HCT116 (cell line): Measurements from ENCODE around the gene CACNA1C. TPM values are rescaled to one million over a fixed set of nuclear protein-coding genes. Genes with fewer than 3 reads are reported as not detected.

Source experiments
- ATAC-seq: fragments of 200-7000 bp; cut with Tn5 transposase; 2 replicates; pipeline ENCODE4 v1.9.1; 2020; ENCODE audit warnings: mild to moderate bottlenecking, moderate library complexity
- BruUV-seq: library from RNA; stranded (reverse); fragments of 400-500 nt; replicated peaks from 2 replicates; lab custom pipeline; 2021; lab: Mats Ljungman, UMichigan
- CTCF ChIA-PET: fragments of 300-600 bp; sonication (Branson Sonifier 250); formaldehyde crosslinking; loops from one replicate; lab custom pipeline; 2021; ENCODE audit warnings: antibody characterized with exemption; lab: Charles Lee
- POLR2A ChIA-PET: fragments of 300-600, 350-600 bp; sonication (Branson Sonifier 250); formaldehyde crosslinking; loops from one replicate; lab custom pipeline; 2021; ENCODE audit warnings: antibody characterized with exemption; lab: Charles Lee
- RAD21 ChIA-PET, 2 experiments: fragments of 300-600 bp; sonication (Branson Sonifier 250); formaldehyde crosslinking; loops; one replicate each; lab custom pipeline; 2023; ENCODE audit warnings: low total read pairs in 2 of 2; ENCODE audit not compliant: uncharacterized antibody in 2 of 2, unreplicated experiment in 2 of 2, low non-redundant PET in 1 of 2; lab: Charles Lee
- DNase-seq: peaks from one replicate; pipeline ENCODE4 v3.0.0-alpha.2; 2010; ENCODE audit warnings: low read depth, low spot score
- H2AFZ ChIP-seq: fragments of 200-600 bp; shearing (Covaris generic), sonication (generic); 2 replicates; pipeline ENCODE4 v1.6.1; 2017; ENCODE audit warnings: low read depth, mixed run types, mixed read lengths, antibody characterized with exemption, low read length; ENCODE audit not compliant: poor library complexity, severe bottlenecking
- H3K27ac ChIP-seq: 2 replicates; pipeline ENCODE4 v1.5.1; 2012; ENCODE audit warnings: low read depth, low read length
- H3K27me3 ChIP-seq: fragments of 200-600 bp; sonication (generic); 2 replicates; pipeline ENCODE4 v1.6.1; 2016; ENCODE audit warnings: mixed run types, low read length, mixed read lengths; ENCODE audit not compliant: insufficient read depth
- H3K36me3 ChIP-seq, 2 experiments: fragments of 200-500 bp in 1 of 2; fragments of 200-600 bp in 1 of 2; sonication (Bioruptor generic) in 1 of 2; sonication (generic) in 1 of 2; 2 replicates each; pipeline versions ENCODE4 v1.5.1 to v1.6.1; 2014 to 2016; ENCODE audit warnings: low read length in 2 of 2, inconsistent platforms in 1 of 2, mixed read lengths in 1 of 2, mixed run types in 1 of 2; ENCODE audit not compliant: insufficient read depth in 2 of 2, control insufficient read depth in 1 of 2
- H3K4me1 ChIP-seq, 2 experiments: fragments of 200-600 bp in 1 of 2; sonication (generic) in 1 of 2; 2 replicates each; pipeline versions ENCODE4 v1.5.1 to v1.6.1; 2012 to 2017; ENCODE audit warnings: low read length in 2 of 2, inconsistent platforms in 1 of 2, mild to moderate bottlenecking in 1 of 2, mixed read lengths in 1 of 2, mixed run types in 1 of 2, moderate library complexity in 1 of 2; ENCODE audit not compliant: insufficient read depth in 2 of 2, control insufficient read depth in 1 of 2
- H3K4me2 ChIP-seq: fragments of 200-600 bp; sonication (generic); 2 replicates; pipeline ENCODE4 v1.6.1; 2017; ENCODE audit warnings: mixed run types, low read length, mixed read lengths
- H3K4me3 ChIP-seq, 2 experiments: fragments of 200-600 bp in 1 of 2; sonication (generic) in 1 of 2; replicated peaks in 1 of 2; 2 replicates each; pipeline ENCODE4 v1.5.1; 2011 to 2016; ENCODE audit warnings: low read length in 2 of 2, control low read depth in 1 of 2, low read depth in 1 of 2, mild to moderate bottlenecking in 1 of 2, mixed read lengths in 1 of 2, mixed run types in 1 of 2
- H3K79me2 ChIP-seq: fragments of 200-600 bp; sonication (generic); 2 replicates; pipeline ENCODE4 v1.6.1; 2017; ENCODE audit warnings: mild to moderate bottlenecking, mixed run types, low read length, moderate library complexity, mixed read lengths; ENCODE audit not compliant: insufficient read depth
- H3K9ac ChIP-seq: fragments of 200-600 bp; sonication (generic); 2 replicates; pipeline ENCODE4 v1.6.1; 2016; ENCODE audit warnings: low read length, mixed read lengths
- H3K9me2 ChIP-seq: fragments of 200-600 bp; sonication (generic), shearing (Covaris generic); 2 replicates; pipeline ENCODE4 v1.6.1; 2017; ENCODE audit warnings: mixed run types, mild to moderate bottlenecking, moderate library complexity; ENCODE audit not compliant: insufficient read depth
- H3K9me3 ChIP-seq, 2 experiments: fragments of 200-500 bp in 1 of 2; fragments of 200-600 bp in 1 of 2; sonication (Bioruptor generic) in 1 of 2; sonication (generic) in 1 of 2; 2 replicates each; pipeline ENCODE4 v1.6.1; 2014 to 2017; ENCODE audit warnings: low read length in 2 of 2, mixed read lengths in 2 of 2, inconsistent platforms in 1 of 2, low read depth in 1 of 2, mild to moderate bottlenecking in 1 of 2, mixed run types in 1 of 2, moderate library complexity in 1 of 2; ENCODE audit not compliant: control insufficient read depth in 1 of 2, insufficient read depth in 1 of 2
- H4K20me1 ChIP-seq: fragments of 200-600 bp; sonication (generic), shearing (Covaris generic); 2 replicates; pipeline ENCODE4 v1.6.1; 2017; ENCODE audit warnings: mixed run types, mild to moderate bottlenecking, moderate library complexity; ENCODE audit not compliant: insufficient read depth
- CBX3 ChIP-seq: IDR thresholded peaks from 2 replicates; pipeline ENCODE4 v1.6.1; 2012; ENCODE audit warnings: low read depth
- EGR1 ChIP-seq: IDR thresholded peaks from 2 replicates; pipeline ENCODE4 v1.6.1; 2012; ENCODE audit warnings: low read depth
- ELF1 ChIP-seq: IDR thresholded peaks from 2 replicates; pipeline ENCODE4 v1.6.1; 2012; ENCODE audit warnings: low read depth, borderline replicate concordance
- EZH2 ChIP-seq: fragments of 200-600 bp; sonication (generic); IDR thresholded peaks from 2 replicates; pipeline ENCODE4 v1.6.1; 2017; ENCODE audit warnings: antibody characterized with exemption, mixed run types
- FOSL1 ChIP-seq: IDR thresholded peaks from 2 replicates; pipeline ENCODE4 v1.6.1; 2012; ENCODE audit warnings: low read depth
- JUND ChIP-seq: IDR thresholded peaks from 2 replicates; pipeline ENCODE4 v1.6.1; 2012
- POLR2A ChIP-seq: IDR thresholded peaks from 2 replicates; pipeline ENCODE4 v1.7.0; 2011; ENCODE audit warnings: borderline replicate concordance; ENCODE audit not compliant: insufficient read depth, insufficient read length; ENCODE audit errors: extremely low read depth
- POLR2AphosphoS5 ChIP-seq: IDR thresholded peaks from 2 replicates; pipeline ENCODE4 v1.6.1; 2011; ENCODE audit warnings: mild to moderate bottlenecking, low read depth, low read length, moderate library complexity
- SIN3A ChIP-seq: IDR thresholded peaks from 2 replicates; pipeline ENCODE4 v1.6.1; 2012; ENCODE audit warnings: low read depth
- SP1 ChIP-seq: IDR thresholded peaks from 2 replicates; pipeline ENCODE4 v1.6.1; 2012; ENCODE audit warnings: low read depth
- SRF ChIP-seq: IDR thresholded peaks from 2 replicates; pipeline ENCODE4 v1.6.1; 2012; ENCODE audit warnings: low read depth
- YY1 ChIP-seq: IDR thresholded peaks from 2 replicates; pipeline ENCODE4 v1.6.1; 2011; ENCODE audit warnings: low read length, low read depth, moderate library complexity, mild to moderate bottlenecking; ENCODE audit not compliant: insufficient replicate concordance; ENCODE audit errors: extremely low read depth
- ZFX ChIP-seq: fragments of 450-650 bp; IDR thresholded peaks from 2 replicates; pipeline ENCODE4 v1.6.1; 2017
- ZNF274 ChIP-seq: fragments of 200-500 bp; sonication (Bioruptor generic); IDR thresholded peaks from 2 replicates; pipeline ENCODE4 v1.6.1; 2014; ENCODE audit warnings: mild to moderate bottlenecking, low read depth, low read length, inconsistent platforms
- intact Hi-C: fragments of 100-400 bp; cut with micrococcal nuclease; formaldehyde crosslinking; loops from 2 replicates; pipeline ENCODE4 v1.10.0; 2022
- total RNA-seq: library from RNA; stranded (reverse); gene quantifications from one replicate; pipeline ENCODE4 v1.2.1, GENCODE V29; 2021; ENCODE audit not compliant: unreplicated experiment
- TF ChIP-seq, protein P1 (sequence below): IDR thresholded peaks from 2 replicates; pipeline ENCODE4 v1.6.1; 2012
- TF ChIP-seq, protein P2 (sequence below): IDR thresholded peaks from 2 replicates; pipeline ENCODE4 v1.6.1; 2012
- TF ChIP-seq, protein P3 (sequence below), 3 experiments: fragments of 200-600 bp in 1 of 3; sonication (generic) in 1 of 3; IDR thresholded peaks in 2 of 3; conservative IDR thresholded peaks in 1 of 3; 2 replicates each; pipeline ENCODE4 v1.5.1; 2012 to 2017; ENCODE audit warnings: low read depth in 2 of 3, low read length in 2 of 3, antibody characterized with exemption in 1 of 3, borderline replicate concordance in 1 of 3, control low read depth in 1 of 3, mild to moderate bottlenecking in 1 of 3, mixed read lengths in 1 of 3, mixed run types in 1 of 3, moderate library complexity in 1 of 3; ENCODE audit not compliant: insufficient read depth in 1 of 3

The CACNA1C gene
- total RNA-seq, 1 experiment from 2014 or later = 0.05 TPM

DNA sequence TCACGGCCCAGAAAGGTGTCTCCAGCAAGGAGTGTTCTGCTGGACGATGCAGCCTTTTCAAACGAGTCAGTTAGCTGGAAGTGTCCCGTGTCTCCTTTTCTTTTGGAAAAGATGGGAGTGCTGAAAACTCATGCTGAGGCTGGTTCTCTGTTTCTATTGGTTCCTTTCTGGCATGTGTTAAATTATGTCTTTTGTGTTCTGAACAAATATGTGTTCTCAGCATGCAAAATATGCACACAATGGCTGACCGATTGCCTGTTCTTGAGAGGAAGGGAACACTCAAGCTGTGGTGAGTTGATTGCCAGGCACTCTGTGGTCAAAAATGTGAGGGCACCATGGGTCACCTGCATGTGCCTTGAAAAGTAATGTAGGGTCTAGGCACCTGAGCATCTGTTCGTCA, 181.3 kb downstream of the CACNA1C start:
- CTCF ChIA-PET = no interaction called here
- no TSS peak for BruUV-seq

More for the DNA sequence above, 181.3 kb downstream of the CACNA1C start:
- Histone ChIP-seq H3K9me3 (no peaks in the 10 kb centered on the region), H3K4me3 (no peak overlapping the region), H3K4me1 (no peaks in the 10 kb centered on the region), H3K9ac (no peak overlapping the region), H3K9me2 (no peaks in the 10 kb centered on the region), H2AFZ (no peak overlapping the region), H3K27ac (no peak overlapping the region), H3K27me3 (peaks cover 14% of the 10 kb centered on the region), H3K79me2 (no peaks in the 10 kb centered on the region), H3K4me2 (no peak overlapping the region), H3K36me3 (no peaks in the 10 kb centered on the region), H4K20me1 (no peaks in the 10 kb centered on the region)
- RAD21 ChIA-PET = no interaction called here
- TF ChIP-seq ZNF274 (no peak), POLR2A (no peak), SIN3A (no peak), FOSL1 (no peak), POLR2AphosphoS5 (no peak), ELF1 (no peak), CBX3 (no peak), ZFX (no peak), EZH2 (no peak), YY1 (no peak), SP1 (no peak), EGR1 (no peak), SRF (no peak), JUND (no peak)
- TF ChIP-seq, protein P1, sequence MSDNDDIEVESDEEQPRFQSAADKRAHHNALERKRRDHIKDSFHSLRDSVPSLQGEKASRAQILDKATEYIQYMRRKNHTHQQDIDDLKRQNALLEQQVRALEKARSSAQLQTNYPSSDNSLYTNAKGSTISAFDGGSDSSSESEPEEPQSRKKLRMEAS = no peak
- TF ChIP-seq, protein P2, sequence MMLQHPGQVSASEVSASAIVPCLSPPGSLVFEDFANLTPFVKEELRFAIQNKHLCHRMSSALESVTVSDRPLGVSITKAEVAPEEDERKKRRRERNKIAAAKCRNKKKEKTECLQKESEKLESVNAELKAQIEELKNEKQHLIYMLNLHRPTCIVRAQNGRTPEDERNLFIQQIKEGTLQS = no peak
- TF ChIP-seq, protein P3, sequence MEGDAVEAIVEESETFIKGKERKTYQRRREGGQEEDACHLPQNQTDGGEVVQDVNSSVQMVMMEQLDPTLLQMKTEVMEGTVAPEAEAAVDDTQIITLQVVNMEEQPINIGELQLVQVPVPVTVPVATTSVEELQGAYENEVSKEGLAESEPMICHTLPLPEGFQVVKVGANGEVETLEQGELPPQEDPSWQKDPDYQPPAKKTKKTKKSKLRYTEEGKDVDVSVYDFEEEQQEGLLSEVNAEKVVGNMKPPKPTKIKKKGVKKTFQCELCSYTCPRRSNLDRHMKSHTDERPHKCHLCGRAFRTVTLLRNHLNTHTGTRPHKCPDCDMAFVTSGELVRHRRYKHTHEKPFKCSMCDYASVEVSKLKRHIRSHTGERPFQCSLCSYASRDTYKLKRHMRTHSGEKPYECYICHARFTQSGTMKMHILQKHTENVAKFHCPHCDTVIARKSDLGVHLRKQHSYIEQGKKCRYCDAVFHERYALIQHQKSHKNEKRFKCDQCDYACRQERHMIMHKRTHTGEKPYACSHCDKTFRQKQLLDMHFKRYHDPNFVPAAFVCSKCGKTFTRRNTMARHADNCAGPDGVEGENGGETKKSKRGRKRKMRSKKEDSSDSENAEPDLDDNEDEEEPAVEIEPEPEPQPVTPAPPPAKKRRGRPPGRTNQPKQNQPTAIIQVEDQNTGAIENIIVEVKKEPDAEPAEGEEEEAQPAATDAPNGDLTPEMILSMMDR (IDR thresholded peaks at IDR 0.05 in 2 of 3, conservative IDR thresholded peaks at IDR 0.05 in 1 of 3; ENCODE audit: borderline replicate concordance in 1 of 3, insufficient read depth in 1 of 3, low read depth in 2 of 3, low read length in 2 of 3) = no peak
- POLR2A ChIA-PET = no interaction called here
- intact Hi-C loops = no loop called here
- no peak for ATAC-seq
- DNase-seq = no peak
